ENCODE measurements around the gene IRAK2.
"Not testable (repeated sequence)": the region's sequence is repeated elsewhere in the genome, so short reads cannot be mapped to it uniquely, and the experiment has no call there.

The IRAK2 gene

DNA sequence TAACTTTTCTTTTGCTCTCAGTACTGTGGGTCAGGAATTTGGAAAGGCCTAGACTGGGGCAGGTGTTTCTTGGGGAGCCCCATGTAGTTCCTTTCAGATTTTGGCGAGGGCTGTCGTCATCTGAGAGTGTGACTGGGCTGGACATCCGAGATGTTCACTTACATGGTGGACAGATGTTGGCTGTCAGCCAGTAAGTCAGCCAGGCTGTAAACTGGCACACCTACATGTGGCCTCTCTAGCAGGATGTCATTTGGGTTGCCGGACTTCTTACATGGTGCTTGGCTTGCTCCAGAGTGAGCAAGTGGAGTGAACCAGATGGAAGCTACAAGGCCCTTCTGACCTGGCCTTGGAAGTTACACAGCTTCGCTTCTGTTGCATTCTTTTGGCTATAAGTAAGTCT, 104.2 kb downstream of the IRAK2 start:
- peaks cover 23 to 35% of the 10 kb centered on the region in 2 donors for H3K36me3 ChIP-seq (ENCODE audit: control insufficient read depth in 2 of 2, insufficient read depth in 2 of 2, low read length in 2 of 2)
- peaks cover 2 to 10% of the 10 kb centered on the region in 2 donors for H3K4me1 ChIP-seq (ENCODE audit: control insufficient read depth in 2 of 2, insufficient read depth in 2 of 2, low read length in 2 of 2)
- no peak overlapping the region for H3K9ac ChIP-seq (ENCODE audit: low read depth in 1 of 2, low read length in 2 of 2)
- H3K4me3 ChIP-seq (ENCODE audit: low read length in 2 of 2), result no peak overlapping the region
- no peak overlapping the region for H3K27ac ChIP-seq (ENCODE audit: low read depth in 2 of 2, low read length in 2 of 2)
- no peaks in the 10 kb centered on the region for H3K27me3 ChIP-seq (ENCODE audit: control insufficient read depth in 2 of 2, insufficient read depth in 2 of 2, low read length in 2 of 2)
- no peaks in the 10 kb centered on the region for H3K9me3 ChIP-seq (ENCODE audit: control insufficient read depth in 2 of 2, low read length in 2 of 2)

DNA sequence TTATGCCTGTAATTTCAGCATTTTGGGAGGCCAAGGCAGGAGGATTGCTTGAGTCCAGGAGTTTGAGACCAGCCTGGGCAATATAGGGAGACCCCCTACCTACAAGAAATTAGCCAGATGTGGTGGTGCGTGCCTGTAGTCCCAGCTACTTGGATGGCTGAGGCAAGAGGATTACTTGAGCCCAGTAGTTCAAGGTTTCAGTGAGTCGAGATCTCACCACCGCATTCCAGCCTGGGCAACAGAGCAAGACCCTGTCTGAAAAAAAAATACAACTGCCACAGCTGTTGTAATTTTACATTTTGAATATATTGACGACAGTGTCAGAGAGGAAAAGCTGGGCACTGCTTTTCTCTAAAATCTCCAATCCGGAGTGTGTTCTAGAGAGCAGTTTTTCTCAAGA, 104.7 kb downstream of the IRAK2 start:
- H3K9ac ChIP-seq (ENCODE audit: low read depth in 1 of 2, low read length in 2 of 2), result no peak overlapping the region
- no peaks in the 10 kb centered on the region for H3K9me3 ChIP-seq (ENCODE audit: control insufficient read depth in 2 of 2, low read length in 2 of 2)
- peaks cover 0 to 7% of the 10 kb centered on the region in 2 donors for H3K4me1 ChIP-seq (ENCODE audit: control insufficient read depth in 2 of 2, insufficient read depth in 2 of 2, low read length in 2 of 2)
- H3K4me3 ChIP-seq (ENCODE audit: low read length in 2 of 2), result no peak overlapping the region
- no peak overlapping the region for H3K27ac ChIP-seq (ENCODE audit: low read depth in 2 of 2, low read length in 2 of 2)
- H3K27me3 ChIP-seq (ENCODE audit: control insufficient read depth in 2 of 2, insufficient read depth in 2 of 2, low read length in 2 of 2), result no peaks in the 10 kb centered on the region
- H3K36me3 ChIP-seq (ENCODE audit: control insufficient read depth in 2 of 2, insufficient read depth in 2 of 2, low read length in 2 of 2), result peaks cover 21 to 32% of the 10 kb centered on the region in 2 donors

DNA sequence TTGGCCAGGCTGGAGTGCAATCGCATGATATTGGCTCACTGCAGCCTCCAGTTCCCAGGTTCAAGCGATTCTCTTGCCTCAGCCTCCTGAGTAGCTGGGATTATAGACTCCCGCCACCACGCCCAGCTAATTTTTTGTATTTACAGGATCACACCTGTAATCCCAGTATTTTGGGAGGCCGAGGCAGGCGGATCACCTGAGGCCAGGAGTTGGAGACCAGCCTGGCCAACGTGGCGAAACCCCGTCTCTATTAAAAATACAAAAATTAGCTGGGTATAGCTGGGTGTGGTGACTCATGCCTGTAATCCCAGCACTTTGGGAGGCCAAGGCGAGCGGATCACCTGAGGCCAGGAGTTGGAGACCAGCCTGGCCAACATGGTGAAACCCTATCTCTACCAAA, 107.8 kb downstream of the IRAK2 start:
- H3K4me1 ChIP-seq (ENCODE audit: control insufficient read depth in 2 of 2, insufficient read depth in 2 of 2, low read length in 2 of 2); H3K4me3 ChIP-seq (ENCODE audit: low read length in 2 of 2); H3K9me3 ChIP-seq (ENCODE audit: control insufficient read depth in 2 of 2, low read length in 2 of 2); H3K27me3 ChIP-seq (ENCODE audit: control insufficient read depth in 2 of 2, insufficient read depth in 2 of 2, low read length in 2 of 2); H3K9ac ChIP-seq (ENCODE audit: low read depth in 1 of 2, low read length in 2 of 2); H3K27ac ChIP-seq (ENCODE audit: low read depth in 2 of 2, low read length in 2 of 2): not testable (repeated sequence)
- H3K36me3 ChIP-seq (ENCODE audit: control insufficient read depth in 2 of 2, insufficient read depth in 2 of 2, low read length in 2 of 2), result peaks cover 18 to 35% of the 10 kb centered on the region in 2 donors

DNA sequence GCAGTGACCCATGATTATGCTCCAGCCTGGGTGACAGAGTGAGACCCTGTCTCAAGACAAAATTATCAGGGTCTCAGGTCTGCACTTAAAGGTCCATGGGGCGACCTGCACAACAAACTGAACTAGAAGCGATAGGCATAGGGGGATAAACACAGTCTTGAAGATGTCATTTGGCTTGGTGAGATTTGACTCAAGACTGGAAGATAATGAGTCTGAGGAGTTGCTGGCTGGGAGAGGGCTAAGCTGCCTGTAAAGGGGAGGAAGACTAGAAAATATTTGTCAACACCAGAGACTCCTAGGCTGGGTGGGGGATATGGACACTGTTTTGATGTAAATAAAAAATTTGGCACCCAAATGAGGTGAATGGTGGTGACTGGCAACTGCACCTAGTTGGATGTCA, 108.3 kb downstream of the IRAK2 start:
- no peaks in the 10 kb centered on the region for H3K9me3 ChIP-seq (ENCODE audit: control insufficient read depth in 2 of 2, low read length in 2 of 2)
- H3K36me3 ChIP-seq (ENCODE audit: control insufficient read depth in 2 of 2, insufficient read depth in 2 of 2, low read length in 2 of 2), result peaks cover 17 to 40% of the 10 kb centered on the region in 2 donors
- H3K27ac ChIP-seq (ENCODE audit: low read depth in 2 of 2, low read length in 2 of 2), result no peak overlapping the region

GRCh38 chr3:10273702-10274305, 109.1 kb downstream of the IRAK2 start:
- Histone ChIP-seq H3K9me3 (ENCODE audit: control insufficient read depth in 2 of 2, low read length in 2 of 2) (no peaks in the 10 kb centered on the region), H3K4me1 (ENCODE audit: control insufficient read depth in 2 of 2, insufficient read depth in 2 of 2, low read length in 2 of 2) (peaks cover 0 to 7% of the 10 kb centered on the region in 2 donors), H3K27me3 (ENCODE audit: control insufficient read depth in 2 of 2, insufficient read depth in 2 of 2, low read length in 2 of 2) (no peaks in the 10 kb centered on the region), H3K27ac (ENCODE audit: low read depth in 2 of 2, low read length in 2 of 2) (no peak overlapping the region), H3K9ac (ENCODE audit: low read depth in 1 of 2, low read length in 2 of 2) (no peak overlapping the region), H3K4me3 (ENCODE audit: low read length in 2 of 2) (no peak overlapping the region), H3K36me3 (ENCODE audit: control insufficient read depth in 2 of 2, insufficient read depth in 2 of 2, low read length in 2 of 2) (peaks cover 25 to 48% of the 10 kb centered on the region in 2 donors)

More for the DNA sequence above, 108.3 kb downstream of the IRAK2 start:
- H3K9ac ChIP-seq (ENCODE audit: low read depth in 1 of 2, low read length in 2 of 2), result no peak overlapping the region
- no peaks in the 10 kb centered on the region for H3K27me3 ChIP-seq (ENCODE audit: control insufficient read depth in 2 of 2, insufficient read depth in 2 of 2, low read length in 2 of 2)
- H3K4me3 ChIP-seq (ENCODE audit: low read length in 2 of 2), result no peak overlapping the region
- H3K4me1 ChIP-seq (ENCODE audit: control insufficient read depth in 2 of 2, insufficient read depth in 2 of 2, low read length in 2 of 2), result peaks cover 0 to 7% of the 10 kb centered on the region in 2 donors

DNA sequence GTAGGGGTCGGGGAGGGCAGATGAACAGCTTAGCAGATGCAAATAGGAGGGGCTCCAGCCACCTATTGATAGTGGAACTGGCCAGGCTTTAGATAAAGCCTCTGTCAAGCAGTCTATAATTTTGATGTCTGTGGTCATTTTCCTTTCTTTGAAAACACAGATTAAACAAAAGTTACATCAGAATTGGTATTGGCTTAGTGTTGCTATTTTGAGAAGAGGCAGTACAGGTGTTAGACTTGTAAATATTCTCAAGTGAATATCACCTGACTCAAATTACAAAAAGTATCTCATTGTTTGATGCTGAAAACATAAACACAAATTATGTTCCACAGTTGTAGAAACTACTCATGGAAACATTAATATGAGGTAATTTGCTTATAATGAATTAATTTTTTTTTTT, 109.9 kb downstream of the IRAK2 start:
- Histone ChIP-seq H3K27ac (ENCODE audit: low read depth in 2 of 2, low read length in 2 of 2) (no peak overlapping the region), H3K9ac (ENCODE audit: low read depth in 1 of 2, low read length in 2 of 2) (no peak overlapping the region), H3K36me3 (ENCODE audit: control insufficient read depth in 2 of 2, insufficient read depth in 2 of 2, low read length in 2 of 2) (peaks cover 29 to 50% of the 10 kb centered on the region in 2 donors), H3K4me1 (ENCODE audit: control insufficient read depth in 2 of 2, insufficient read depth in 2 of 2, low read length in 2 of 2) (peaks cover 0 to 7% of the 10 kb centered on the region in 2 donors), H3K27me3 (ENCODE audit: control insufficient read depth in 2 of 2, insufficient read depth in 2 of 2, low read length in 2 of 2) (no peaks in the 10 kb centered on the region), H3K4me3 (ENCODE audit: low read length in 2 of 2) (no peak overlapping the region), H3K9me3 (ENCODE audit: control insufficient read depth in 2 of 2, low read length in 2 of 2) (no peaks in the 10 kb centered on the region)

DNA sequence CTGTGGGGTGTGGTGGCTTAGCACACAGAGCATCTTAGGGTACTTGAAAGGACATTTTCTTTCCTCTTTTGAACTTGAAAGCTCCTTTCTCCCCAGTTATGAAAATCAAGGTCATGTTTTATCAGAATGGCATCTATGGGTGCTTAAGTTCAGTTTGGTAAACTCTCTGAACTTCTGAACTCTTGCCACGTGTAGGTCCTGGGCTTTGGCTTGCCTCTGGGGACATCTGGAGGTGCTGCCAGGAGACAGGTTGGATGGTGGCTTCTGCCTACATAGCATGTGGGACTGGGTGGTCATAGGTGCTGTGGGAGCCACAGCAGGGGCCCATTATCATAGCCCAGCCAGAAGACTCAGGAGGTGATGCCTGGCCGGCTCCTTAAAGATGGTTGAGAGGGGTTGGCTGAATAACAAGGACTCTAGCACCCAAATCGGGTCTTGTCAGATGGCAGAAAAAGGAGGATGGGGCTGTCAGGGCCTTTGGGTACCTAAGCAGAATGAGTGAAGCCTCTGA, 112.5 kb downstream of the IRAK2 start:
- Histone ChIP-seq H3K4me3 (ENCODE audit: low read length in 2 of 2) (no peak overlapping the region), H3K9me3 (ENCODE audit: control insufficient read depth in 2 of 2, low read length in 2 of 2) (no peaks in the 10 kb centered on the region), H3K9ac (ENCODE audit: low read depth in 1 of 2, low read length in 2 of 2) (no peak overlapping the region), H3K27ac (ENCODE audit: low read depth in 2 of 2, low read length in 2 of 2) (no peak overlapping the region), H3K4me1 (ENCODE audit: control insufficient read depth in 2 of 2, insufficient read depth in 2 of 2, low read length in 2 of 2) (peaks cover 0 to 7% of the 10 kb centered on the region in 2 donors), H3K27me3 (ENCODE audit: control insufficient read depth in 2 of 2, insufficient read depth in 2 of 2, low read length in 2 of 2) (no peaks in the 10 kb centered on the region), H3K36me3 (ENCODE audit: control insufficient read depth in 2 of 2, insufficient read depth in 2 of 2, low read length in 2 of 2) (peaks cover 38 to 52% of the 10 kb centered on the region in 2 donors)

GRCh38 chr3:10278501-10278900, 113.8 kb downstream of the IRAK2 start:
- H3K4me3 ChIP-seq (ENCODE audit: low read length in 2 of 2), result no peak overlapping the region
- peaks cover 41 to 58% of the 10 kb centered on the region in 2 donors for H3K36me3 ChIP-seq (ENCODE audit: control insufficient read depth in 2 of 2, insufficient read depth in 2 of 2, low read length in 2 of 2)
- no peak overlapping the region for H3K9ac ChIP-seq (ENCODE audit: low read depth in 1 of 2, low read length in 2 of 2)
- no peaks in the 10 kb centered on the region for H3K9me3 ChIP-seq (ENCODE audit: control insufficient read depth in 2 of 2, low read length in 2 of 2)
- peaks cover 0 to 3% of the 10 kb centered on the region in 2 donors for H3K4me1 ChIP-seq (ENCODE audit: control insufficient read depth in 2 of 2, insufficient read depth in 2 of 2, low read length in 2 of 2)
- no peak overlapping the region for H3K27ac ChIP-seq (ENCODE audit: low read depth in 2 of 2, low read length in 2 of 2)
- no peaks in the 10 kb centered on the region for H3K27me3 ChIP-seq (ENCODE audit: control insufficient read depth in 2 of 2, insufficient read depth in 2 of 2, low read length in 2 of 2)

DNA sequence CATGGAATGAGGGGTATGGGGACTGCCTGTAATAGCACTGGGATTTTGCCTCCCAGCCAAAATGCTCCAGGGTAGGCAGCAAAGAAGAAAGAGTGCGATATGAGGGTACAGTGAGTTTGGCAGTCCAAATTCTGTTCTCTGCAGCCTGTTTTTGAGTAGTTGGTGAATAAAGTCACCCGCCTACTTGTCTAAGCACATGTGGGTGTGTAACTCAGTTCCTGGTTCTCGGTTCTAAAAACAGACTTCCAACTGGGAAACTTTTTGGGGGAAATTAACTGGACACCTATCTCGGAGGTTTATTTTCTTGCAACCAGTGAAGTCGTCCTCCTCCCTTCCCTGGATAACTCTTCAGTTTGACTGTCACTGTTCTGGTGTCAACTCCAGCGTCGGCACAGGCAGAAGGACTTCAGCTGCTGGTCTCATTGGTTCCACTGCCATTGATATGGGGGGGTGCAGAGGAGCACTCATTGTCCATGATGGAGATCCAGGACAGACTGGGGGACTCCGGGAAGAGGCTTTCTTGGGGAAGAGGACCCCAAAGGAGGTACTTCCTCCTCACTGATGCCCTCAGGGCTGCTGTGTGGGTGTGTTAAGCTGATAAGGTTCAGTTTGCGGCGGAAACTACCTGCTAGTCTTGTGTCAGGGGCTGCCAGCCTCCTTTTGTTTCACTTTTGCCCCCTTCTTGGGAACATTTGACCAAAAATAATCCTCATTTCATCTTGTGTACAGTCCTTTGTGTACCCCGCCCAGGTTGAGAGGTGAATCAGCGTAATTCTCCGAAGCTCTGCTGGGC, 114.9 kb downstream of the IRAK2 start:
- no peaks in the 10 kb centered on the region for H3K9me3 ChIP-seq (ENCODE audit: control insufficient read depth in 2 of 2, low read length in 2 of 2)
- H3K4me3 ChIP-seq (ENCODE audit: low read length in 2 of 2), result no peak overlapping the region
- no peaks in the 10 kb centered on the region for H3K27me3 ChIP-seq (ENCODE audit: control insufficient read depth in 2 of 2, insufficient read depth in 2 of 2, low read length in 2 of 2)
- peaks cover 45 to 64% of the 10 kb centered on the region in 2 donors for H3K36me3 ChIP-seq (ENCODE audit: control insufficient read depth in 2 of 2, insufficient read depth in 2 of 2, low read length in 2 of 2)
- no peak overlapping the region for H3K9ac ChIP-seq (ENCODE audit: low read depth in 1 of 2, low read length in 2 of 2)
- H3K4me1 ChIP-seq (ENCODE audit: control insufficient read depth in 2 of 2, insufficient read depth in 2 of 2, low read length in 2 of 2), result no peaks in the 10 kb centered on the region
- H3K27ac ChIP-seq (ENCODE audit: low read depth in 2 of 2, low read length in 2 of 2), result no peak overlapping the region

- H3K4me1 ChIP-seq (ENCODE audit: control insufficient read depth in 2 of 2, insufficient read depth in 2 of 2, low read length in 2 of 2), result no peaks in the 10 kb centered on the region
- H3K27ac ChIP-seq (ENCODE audit: low read depth in 2 of 2, low read length in 2 of 2), result no peak overlapping the region
- H3K27me3 ChIP-seq (ENCODE audit: control insufficient read depth in 2 of 2, insufficient read depth in 2 of 2, low read length in 2 of 2), result no peaks in the 10 kb centered on the region
- H3K9me3 ChIP-seq (ENCODE audit: control insufficient read depth in 2 of 2, low read length in 2 of 2), result no peaks in the 10 kb centered on the region
- no peak overlapping the region for H3K4me3 ChIP-seq (ENCODE audit: low read length in 2 of 2)
- no peak overlapping the region for H3K9ac ChIP-seq (ENCODE audit: low read depth in 1 of 2, low read length in 2 of 2)
- peaks cover 45 to 65% of the 10 kb centered on the region in 2 donors for H3K36me3 ChIP-seq (ENCODE audit: control insufficient read depth in 2 of 2, insufficient read depth in 2 of 2, low read length in 2 of 2)
These were observed 115.4 kb downstream of the IRAK2 start for GRCh38 chr3:10280177-10280529.
